Fibroblast of lung (primary cell): Measurements from ENCODE around the gene GAGE13.

Source experiments
- EZH2 ChIP-seq: IDR thresholded peaks from 2 replicates; pipeline ENCODE4 v1.5.1; 2012; ENCODE audit warnings: low read length, control low read depth, mild to moderate bottlenecking; ENCODE audit errors: missing control alignments
- TF ChIP-seq, protein P1 (sequence below), 2 donors: IDR thresholded peaks in 1 of 2; conservative IDR thresholded peaks in 1 of 2; 1 replicate in 1 of 2; 2 replicates in 1 of 2; pipeline ENCODE4 v1.5.1; 2011 to 2012; ENCODE audit warnings: low read length in 2 of 2, control low read depth in 1 of 2, inconsistent platforms in 1 of 2, low read depth in 1 of 2, mild to moderate bottlenecking in 1 of 2

GRCh38 chrX:49286581-49286980 is 44.8 kb upstream of the GAGE13 start:
- TF ChIP-seq, protein P1, sequence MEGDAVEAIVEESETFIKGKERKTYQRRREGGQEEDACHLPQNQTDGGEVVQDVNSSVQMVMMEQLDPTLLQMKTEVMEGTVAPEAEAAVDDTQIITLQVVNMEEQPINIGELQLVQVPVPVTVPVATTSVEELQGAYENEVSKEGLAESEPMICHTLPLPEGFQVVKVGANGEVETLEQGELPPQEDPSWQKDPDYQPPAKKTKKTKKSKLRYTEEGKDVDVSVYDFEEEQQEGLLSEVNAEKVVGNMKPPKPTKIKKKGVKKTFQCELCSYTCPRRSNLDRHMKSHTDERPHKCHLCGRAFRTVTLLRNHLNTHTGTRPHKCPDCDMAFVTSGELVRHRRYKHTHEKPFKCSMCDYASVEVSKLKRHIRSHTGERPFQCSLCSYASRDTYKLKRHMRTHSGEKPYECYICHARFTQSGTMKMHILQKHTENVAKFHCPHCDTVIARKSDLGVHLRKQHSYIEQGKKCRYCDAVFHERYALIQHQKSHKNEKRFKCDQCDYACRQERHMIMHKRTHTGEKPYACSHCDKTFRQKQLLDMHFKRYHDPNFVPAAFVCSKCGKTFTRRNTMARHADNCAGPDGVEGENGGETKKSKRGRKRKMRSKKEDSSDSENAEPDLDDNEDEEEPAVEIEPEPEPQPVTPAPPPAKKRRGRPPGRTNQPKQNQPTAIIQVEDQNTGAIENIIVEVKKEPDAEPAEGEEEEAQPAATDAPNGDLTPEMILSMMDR (conservative IDR thresholded peaks at IDR 0.05 in 1 of 2, IDR thresholded peaks at IDR 0.05 in 1 of 2; ENCODE audit: low read depth in 1 of 2, low read length in 2 of 2): no peak
- no peak for TF ChIP-seq EZH2
